Measurements from ENCODE around the gene CLTB. TPM values are rescaled to one million over a fixed set of nuclear protein-coding genes. Genes with fewer than 3 reads are reported as not detected.

CLTB gene
- total RNA-seq, 1 donor from 2014 or later = 117 TPM

GRCh38 chr5:176362233-176362490 lies 54.2 kb downstream of the CLTB start:
- TF ChIP-seq CTCF (IDR thresholded peaks at IDR 0.05; ENCODE audit: insufficient read depth, low read depth, low read length) = no peak
- TF ChIP-seq EZH2 (IDR thresholded peaks at IDR 0.05; ENCODE audit: insufficient read depth, low read length) = no peak
- peak overlapping the region; percentile 90 for H3K4me2 ChIP-seq (ENCODE audit: low read length)
- peak overlapping the region; percentile 96 for H3K4me3 Mint-ChIP-seq (ENCODE audit: unreplicated experiment)
- no peak overlapping the region for H3K27ac ChIP-seq (ENCODE audit: low read depth, low read length)
- peaks cover 18% of the 10 kb centered on the region for H3K4me1 ChIP-seq (ENCODE audit: insufficient read depth, low read length)
- peak overlapping the region; percentile 90 for H3K4me3 ChIP-seq (ENCODE audit: insufficient read depth, low read depth, low read length)
- H3K9me3 ChIP-seq (ENCODE audit: insufficient read depth, low read depth, low read length) = no peaks in the 10 kb centered on the region
- peak overlapping the region; percentile 94 for H2AFZ ChIP-seq (ENCODE audit: low read depth, low read length)
- DNase-seq (ENCODE audit: low read depth) (no peak), FAIRE-seq (no peak)
- H3K27me3 ChIP-seq (ENCODE audit: insufficient read depth, low read length) = no peaks in the 10 kb centered on the region
- H3K4me1 Mint-ChIP-seq (ENCODE audit: low read depth, unreplicated experiment) = peaks cover 8% of the 10 kb centered on the region
- no peak overlapping the region for H3K27ac Mint-ChIP-seq (ENCODE audit: unreplicated experiment)
- peaks cover 3% of the 10 kb centered on the region for H3K36me3 Mint-ChIP-seq (ENCODE audit: low read depth, unreplicated experiment)
- no peaks in the 10 kb centered on the region for H3K9me3 Mint-ChIP-seq (ENCODE audit: unreplicated experiment)
- H4K20me1 ChIP-seq (ENCODE audit: insufficient read depth, low read length) = peaks cover 23% of the 10 kb centered on the region
- peaks cover 3% of the 10 kb centered on the region for H3K27me3 Mint-ChIP-seq (ENCODE audit: low read depth, unreplicated experiment)
- peaks cover 49% of the 10 kb centered on the region for H3K79me2 ChIP-seq (ENCODE audit: insufficient read depth, low read length)
- peak overlapping the region; percentile 98 for H3K9ac ChIP-seq (ENCODE audit: low read length)
- peaks cover 6% of the 10 kb centered on the region for H3K36me3 ChIP-seq (ENCODE audit: insufficient read depth, low read length)

- peak within 1 kb of the TSS; percentile 67 for H3K27ac ChIP-seq (ENCODE audit: low read depth, low read length)
- H3K9me3 Mint-ChIP-seq (ENCODE audit: unreplicated experiment) = no peaks in the 10 kb centered on the region
- peaks cover 27% of the 10 kb centered on the region for H4K20me1 ChIP-seq (ENCODE audit: insufficient read depth, low read length)
- H3K36me3 Mint-ChIP-seq (ENCODE audit: low read depth, unreplicated experiment) = peaks cover 2% of the 10 kb centered on the region
- peaks cover 18% of the 10 kb centered on the region for H3K4me1 ChIP-seq (ENCODE audit: insufficient read depth, low read length)
- H3K27me3 Mint-ChIP-seq (ENCODE audit: low read depth, unreplicated experiment) = peaks cover 3% of the 10 kb centered on the region
- peak within 1 kb of the TSS; percentile 98 for H3K9ac ChIP-seq (ENCODE audit: low read length)
- FAIRE-seq (no peak), DNase-seq (ENCODE audit: low read depth) (peak; percentile 81)
- H3K27me3 ChIP-seq (ENCODE audit: insufficient read depth, low read length) = no peaks in the 10 kb centered on the region
- TF ChIP-seq EZH2 (IDR thresholded peaks at IDR 0.05; ENCODE audit: insufficient read depth, low read length) (no peak), CTCF (IDR thresholded peaks at IDR 0.05; ENCODE audit: insufficient read depth, low read depth, low read length) (no peak)
- H3K4me3 ChIP-seq (ENCODE audit: insufficient read depth, low read depth, low read length) = peak within 1 kb of the TSS; percentile 90
- H3K4me2 ChIP-seq (ENCODE audit: low read length) = peak within 1 kb of the TSS; percentile 90
- no peaks in the 10 kb centered on the region for H3K9me3 ChIP-seq (ENCODE audit: insufficient read depth, low read depth, low read length)
- peaks cover 52% of the 10 kb centered on the region for H3K79me2 ChIP-seq (ENCODE audit: insufficient read depth, low read length)
- peaks cover 6% of the 10 kb centered on the region for H3K4me1 Mint-ChIP-seq (ENCODE audit: low read depth, unreplicated experiment)
- peaks cover 6% of the 10 kb centered on the region for H3K36me3 ChIP-seq (ENCODE audit: insufficient read depth, low read length)
- peak within 1 kb of the TSS; percentile 96 for H3K4me3 Mint-ChIP-seq (ENCODE audit: unreplicated experiment)
- H3K27ac Mint-ChIP-seq (ENCODE audit: unreplicated experiment) = peak within 1 kb of the TSS; percentile 90
- peak within 1 kb of the TSS; percentile 94 for H2AFZ ChIP-seq (ENCODE audit: low read depth, low read length)
Observed at GRCh38 chr5:176361437-176362232, 54.7 kb downstream of the CLTB start, which contains the start of gene KIAA1191. Gene KIAA1191 (minus strand): TSS chr5:176361764. CDS start chr5:176359508, 2,256 bp downstream.

GRCh38 chr5:176360894-176361436 lies 55.4 kb downstream of the CLTB start:
- Mint-ChIP-seq H3K4me3 (ENCODE audit: unreplicated experiment) (peak overlapping the region; percentile 96), H3K4me1 (ENCODE audit: low read depth, unreplicated experiment) (peaks cover 4% of the 10 kb centered on the region), H3K27ac (ENCODE audit: unreplicated experiment) (no peak overlapping the region), H3K9me3 (ENCODE audit: unreplicated experiment) (no peaks in the 10 kb centered on the region), H3K36me3 (ENCODE audit: low read depth, unreplicated experiment) (peaks cover 2% of the 10 kb centered on the region), H3K27me3 (ENCODE audit: low read depth, unreplicated experiment) (peaks cover 3% of the 10 kb centered on the region)
- Histone ChIP-seq H4K20me1 (ENCODE audit: insufficient read depth, low read length) (peaks cover 34% of the 10 kb centered on the region), H3K4me2 (ENCODE audit: low read length) (peak overlapping the region; percentile 90), H3K9me3 (ENCODE audit: insufficient read depth, low read depth, low read length) (no peaks in the 10 kb centered on the region), H3K27me3 (ENCODE audit: insufficient read depth, low read length) (no peaks in the 10 kb centered on the region), H2AFZ (ENCODE audit: low read depth, low read length) (peak overlapping the region; percentile 94), H3K9ac (ENCODE audit: low read length) (peak overlapping the region; percentile 98), H3K79me2 (ENCODE audit: insufficient read depth, low read length) (peaks cover 52% of the 10 kb centered on the region), H3K27ac (ENCODE audit: low read depth, low read length) (peak overlapping the region; percentile 67), H3K36me3 (ENCODE audit: insufficient read depth, low read length) (peaks cover 13% of the 10 kb centered on the region), H3K4me1 (ENCODE audit: insufficient read depth, low read length) (peaks cover 11% of the 10 kb centered on the region), H3K4me3 (ENCODE audit: insufficient read depth, low read depth, low read length) (peak overlapping the region; percentile 90)
- TF ChIP-seq CTCF (IDR thresholded peaks at IDR 0.05; ENCODE audit: insufficient read depth, low read depth, low read length) (no peak), EZH2 (IDR thresholded peaks at IDR 0.05; ENCODE audit: insufficient read depth, low read length) (no peak)
- DNase-seq (ENCODE audit: low read depth) (no peak), FAIRE-seq (no peak)
